Cerebellar cortex (tissue), 1 donor: ENCODE measurements around the gene BCAT1.
"Not testable (repeated sequence)": the region's sequence is repeated elsewhere in the genome, so short reads cannot be mapped to it uniquely, and the experiment has no call there.

Experiments used
- DNase-seq: peaks from one replicate; pipeline ENCODE4 v3.0.0-alpha.2; 2015; ENCODE audit warnings: low spot score

Gene BCAT1

DNA sequence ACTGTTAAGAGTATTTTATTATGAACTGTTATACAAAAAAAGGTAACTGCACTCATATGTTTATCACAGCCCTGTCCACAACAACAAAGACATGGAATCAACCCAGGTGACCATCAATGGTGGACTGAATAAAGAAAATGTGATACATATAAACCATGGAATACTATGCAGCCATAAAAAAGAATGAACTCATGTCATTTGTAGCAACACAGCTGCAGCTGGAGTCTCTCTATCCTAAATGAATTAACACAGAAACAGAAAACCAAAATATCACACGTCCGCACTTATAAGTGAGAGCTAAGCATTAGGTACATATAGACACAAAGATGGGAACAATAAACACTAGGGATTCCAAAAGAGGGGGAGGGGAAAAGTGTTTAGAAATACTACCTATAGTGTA lies 95.8 kb downstream of the BCAT1 start:
- no peak for DNase-seq

DNA sequence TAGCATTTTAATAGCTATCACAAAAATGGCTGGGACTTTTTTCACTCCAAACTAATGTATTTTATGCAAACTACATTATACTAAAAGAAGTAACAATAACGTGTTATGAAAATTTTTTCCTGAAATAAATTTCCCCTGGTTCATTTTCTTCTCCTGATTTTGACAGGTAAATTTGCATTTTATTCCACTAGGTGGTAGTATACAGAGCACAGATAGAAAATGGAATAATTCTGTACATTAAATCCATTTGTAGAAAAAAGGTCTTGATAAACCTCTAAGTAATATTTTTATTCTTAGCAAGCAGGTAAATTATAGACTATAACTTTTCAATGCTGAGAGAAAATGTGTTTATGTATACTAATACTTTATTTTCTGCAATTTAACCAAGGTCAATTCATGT lies 96.5 kb downstream of the BCAT1 start:
- DNase-seq: no peak

DNA sequence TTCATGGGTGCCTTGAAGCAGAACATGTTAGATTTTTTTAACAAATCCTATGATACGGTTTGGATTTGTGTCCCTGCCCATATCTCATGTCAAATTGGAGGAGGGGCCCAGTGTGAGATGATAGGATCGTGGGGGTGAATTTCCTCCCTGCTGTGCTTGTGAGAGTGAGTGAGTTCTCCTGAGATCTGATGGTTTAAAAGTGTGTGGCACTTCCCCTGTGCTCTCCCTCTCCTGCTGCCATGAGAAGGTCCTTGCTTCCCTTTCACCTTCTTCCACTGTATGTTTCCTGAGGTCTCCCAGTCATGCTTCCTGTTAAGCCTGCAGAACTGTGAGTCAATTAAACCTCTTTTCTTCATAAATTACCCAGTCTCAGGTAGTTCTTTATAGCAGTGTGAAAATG lies 97.0 kb downstream of the BCAT1 start:
- not testable (repeated sequence) for DNase-seq

DNA sequence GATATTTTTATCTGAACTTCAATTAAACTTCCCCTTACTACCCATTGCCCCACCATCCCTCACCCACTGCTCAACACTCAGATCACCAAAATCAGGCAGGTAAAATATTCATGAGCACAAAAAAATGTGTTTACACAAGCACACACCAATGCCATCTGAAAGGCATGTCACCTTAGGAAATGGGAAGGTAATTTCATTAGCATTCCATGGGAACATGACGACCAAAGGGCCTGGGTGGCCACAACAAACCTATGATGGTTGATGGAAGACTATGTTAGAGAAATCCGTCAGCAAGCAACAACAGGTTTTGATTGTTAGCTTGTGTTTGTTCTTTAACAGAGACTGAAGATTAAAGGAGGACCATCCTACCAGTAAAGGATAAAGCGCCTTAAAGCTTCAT lies 97.6 kb downstream of the BCAT1 start:
- no peak for DNase-seq

DNA sequence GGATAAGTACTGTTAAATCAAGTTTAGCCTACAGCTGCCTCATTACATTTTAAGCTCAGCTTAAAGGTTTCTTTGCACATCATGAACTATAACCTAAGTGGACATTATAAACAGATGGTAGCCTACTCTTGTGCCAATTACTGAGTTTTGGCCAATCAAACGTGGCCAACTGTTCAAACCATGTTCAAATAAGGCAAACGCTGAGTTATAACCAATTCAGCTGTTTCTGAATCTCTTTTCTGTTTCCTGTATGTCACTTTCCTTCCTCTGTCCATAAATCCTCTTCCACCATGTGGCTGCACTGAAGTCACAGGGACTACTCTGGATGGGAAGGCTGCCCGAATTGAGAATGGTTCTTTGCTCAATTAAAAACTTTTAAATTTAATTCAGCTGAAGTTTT lies 98.4 kb downstream of the BCAT1 start:
- DNase-seq: no peak

DNA sequence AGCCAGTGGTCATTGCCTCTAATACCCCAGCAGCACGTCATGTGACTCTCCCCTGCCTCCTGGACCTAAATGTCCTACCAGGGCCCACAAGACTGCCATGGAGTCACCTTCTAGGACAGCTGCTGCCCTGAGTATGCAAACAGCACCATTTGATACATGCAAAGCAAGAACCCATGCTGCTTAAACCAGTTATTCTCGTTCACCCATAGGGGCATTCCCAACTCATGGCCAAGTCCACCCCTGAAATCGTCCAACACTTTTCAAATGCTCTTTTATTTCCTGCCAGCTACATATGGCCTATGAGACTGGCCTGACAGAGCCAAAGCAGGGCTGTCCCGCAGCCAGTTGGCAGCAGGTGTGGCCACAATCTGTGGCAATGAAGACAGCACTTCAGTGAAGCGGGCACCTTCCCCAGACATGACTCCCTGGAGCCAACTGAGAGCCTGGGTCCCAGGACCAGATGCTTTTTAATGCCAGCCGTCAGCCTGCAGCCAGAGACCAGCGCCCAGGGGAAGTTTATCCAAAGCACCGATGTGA lies 99.9 kb downstream of the BCAT1 start:
- peak; percentile 61 for DNase-seq

DNA sequence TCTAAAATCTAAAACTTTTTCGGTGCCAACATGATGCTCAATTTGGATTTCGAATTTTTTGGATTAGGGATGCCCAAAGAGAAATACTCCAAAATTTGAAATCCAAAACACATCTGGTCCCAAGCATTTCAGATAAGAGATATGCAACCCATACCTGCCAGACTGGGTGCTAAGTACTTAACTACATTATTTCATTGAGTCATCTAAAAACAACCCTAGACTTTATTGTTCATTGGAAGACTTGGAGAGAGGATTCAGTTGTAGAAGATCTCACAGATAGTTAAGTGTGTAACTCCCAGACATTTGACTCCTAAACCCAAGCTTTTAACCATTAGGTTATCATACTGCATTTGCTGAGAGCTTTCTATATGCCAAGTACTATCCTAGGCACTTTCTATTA lies 102.2 kb downstream of the BCAT1 start:
- no peak for DNase-seq

DNA sequence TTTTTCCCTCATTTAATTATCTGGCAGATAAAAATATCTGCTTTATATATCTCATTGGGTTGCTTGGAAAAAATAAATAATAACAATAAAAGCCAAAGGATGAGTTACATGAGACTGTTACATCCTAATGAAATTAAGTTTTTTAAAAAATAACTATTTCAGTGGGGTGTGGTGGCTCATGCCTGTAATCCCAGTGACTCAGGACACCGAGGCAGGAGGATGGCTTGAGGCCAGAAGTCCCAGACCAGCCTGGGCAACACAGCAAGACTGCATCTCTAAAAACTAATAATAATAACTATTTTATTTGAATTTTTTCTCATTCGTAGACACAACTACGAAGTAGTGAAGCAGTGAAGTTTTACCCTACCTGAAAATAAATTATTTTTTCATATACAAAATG lies 103.3 kb downstream of the BCAT1 start:
- DNase-seq: no peak

DNA sequence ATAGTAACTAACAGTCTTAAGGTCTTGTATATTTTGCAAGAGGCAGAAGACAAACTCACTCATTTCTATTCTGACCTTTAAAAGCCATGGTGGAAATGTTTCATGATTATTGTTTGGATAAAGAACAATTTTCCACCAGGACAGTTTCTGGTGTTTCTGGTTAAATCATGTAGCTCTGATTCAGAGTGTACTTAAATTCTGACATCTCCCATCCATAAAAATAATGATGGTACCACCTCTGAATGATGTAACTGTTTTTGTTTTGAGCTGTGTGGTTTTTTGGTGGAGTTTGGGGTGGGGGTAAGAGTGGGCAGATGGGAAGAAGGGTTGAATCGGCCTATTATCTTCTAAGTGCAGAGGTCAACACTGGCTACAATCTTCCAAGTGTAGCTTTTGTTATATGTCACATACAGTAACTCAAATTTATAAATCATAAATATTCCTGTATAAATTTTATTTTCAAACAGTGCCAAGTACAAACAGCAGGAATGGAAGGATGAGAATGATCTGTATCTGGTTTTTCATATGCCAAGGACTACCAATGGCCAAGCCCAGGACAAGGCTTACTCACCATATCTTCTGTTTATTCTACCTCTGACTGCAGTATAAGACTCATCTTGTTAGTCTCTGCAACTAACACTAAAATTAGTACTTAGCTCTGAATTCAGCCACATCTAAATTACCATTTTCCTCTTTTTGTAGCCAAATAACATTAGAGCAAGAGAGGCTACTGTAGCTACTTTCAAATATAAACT lies 108.7 kb downstream of the BCAT1 start:
- no peak for DNase-seq

DNA sequence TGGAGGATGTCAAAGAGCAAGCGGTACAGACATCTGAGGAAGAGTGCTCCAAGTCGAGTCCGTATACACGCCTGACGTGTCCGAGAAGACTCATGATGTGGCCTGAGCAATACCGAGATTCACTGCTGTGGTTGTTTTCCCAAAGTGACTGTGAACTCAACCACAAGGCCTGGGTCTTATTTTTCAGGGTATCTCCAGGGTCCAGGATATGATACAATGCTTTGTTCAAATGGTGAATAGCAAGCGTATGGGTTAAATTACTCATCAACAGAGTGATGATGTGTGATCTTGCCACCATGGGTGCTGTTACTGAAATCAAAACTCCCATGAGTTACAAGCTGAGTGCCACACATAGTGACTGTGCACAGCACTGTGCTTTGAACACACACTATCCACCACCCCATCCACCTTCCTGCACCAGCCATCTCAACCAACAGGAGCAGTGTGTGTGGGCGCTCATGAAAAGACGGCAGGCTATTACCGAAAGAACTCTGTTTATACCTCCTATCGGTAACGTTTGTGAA lies 109.6 kb downstream of the BCAT1 start:
- DNase-seq: no peak

DNA sequence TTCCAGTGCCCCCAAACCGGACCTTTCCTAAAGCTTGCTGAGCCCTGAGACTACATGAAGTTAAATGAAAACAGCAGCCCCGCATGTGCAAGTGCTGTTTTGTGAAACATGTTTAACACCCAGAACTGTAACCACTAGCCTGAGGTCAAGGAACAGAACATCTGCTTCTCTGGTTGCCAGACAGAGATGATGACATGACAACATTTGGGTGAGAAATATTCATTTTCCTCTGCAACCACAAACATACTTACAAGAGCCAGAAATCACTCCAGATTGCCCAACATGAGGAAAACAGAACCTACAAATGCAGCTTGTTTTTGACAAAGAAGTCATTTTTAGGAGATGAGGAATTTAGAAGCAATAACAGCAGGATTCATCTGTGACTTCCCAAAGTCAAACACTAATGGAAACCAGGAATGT lies 110.4 kb downstream of the BCAT1 start:
- no peak for DNase-seq

DNA sequence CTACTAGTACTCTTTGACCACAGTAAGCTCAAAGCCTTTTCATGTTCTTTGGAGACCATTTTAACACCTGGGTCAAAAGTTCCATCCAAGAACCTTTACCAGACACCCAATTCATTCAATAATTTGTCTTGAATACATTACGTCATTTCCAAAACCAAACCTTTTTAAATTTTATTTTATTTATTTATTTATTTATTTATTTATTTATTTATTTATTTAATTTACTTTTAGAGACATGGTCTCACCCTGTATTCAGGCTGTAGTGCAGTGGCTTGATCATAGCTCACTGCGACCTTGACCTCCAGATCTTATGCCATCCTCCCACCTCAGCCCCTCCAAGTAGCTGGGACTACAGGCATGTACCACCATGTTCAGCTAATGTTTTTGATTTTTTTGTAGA lies 113.5 kb downstream of the BCAT1 start:
- no peak for DNase-seq

DNA sequence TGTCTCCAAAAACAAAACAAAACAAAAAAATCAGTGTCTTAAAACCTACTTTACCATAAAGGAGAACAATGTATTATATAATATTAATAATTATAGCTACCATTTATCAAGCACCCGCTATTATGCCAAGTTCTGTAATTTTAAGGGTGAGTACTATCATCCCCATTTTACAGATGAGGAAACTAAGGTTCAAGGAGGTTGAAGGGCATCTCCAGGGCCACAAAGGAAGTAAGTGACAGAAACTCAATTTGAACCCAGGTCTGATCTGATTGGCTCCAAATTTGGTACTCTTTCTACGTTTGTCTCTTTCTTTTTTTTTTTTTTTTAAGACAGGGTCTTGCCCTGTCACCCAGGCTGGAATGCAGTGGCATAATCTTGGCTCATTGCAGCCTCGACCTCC lies 115.4 kb downstream of the BCAT1 start:
- DNase-seq: no peak

DNA sequence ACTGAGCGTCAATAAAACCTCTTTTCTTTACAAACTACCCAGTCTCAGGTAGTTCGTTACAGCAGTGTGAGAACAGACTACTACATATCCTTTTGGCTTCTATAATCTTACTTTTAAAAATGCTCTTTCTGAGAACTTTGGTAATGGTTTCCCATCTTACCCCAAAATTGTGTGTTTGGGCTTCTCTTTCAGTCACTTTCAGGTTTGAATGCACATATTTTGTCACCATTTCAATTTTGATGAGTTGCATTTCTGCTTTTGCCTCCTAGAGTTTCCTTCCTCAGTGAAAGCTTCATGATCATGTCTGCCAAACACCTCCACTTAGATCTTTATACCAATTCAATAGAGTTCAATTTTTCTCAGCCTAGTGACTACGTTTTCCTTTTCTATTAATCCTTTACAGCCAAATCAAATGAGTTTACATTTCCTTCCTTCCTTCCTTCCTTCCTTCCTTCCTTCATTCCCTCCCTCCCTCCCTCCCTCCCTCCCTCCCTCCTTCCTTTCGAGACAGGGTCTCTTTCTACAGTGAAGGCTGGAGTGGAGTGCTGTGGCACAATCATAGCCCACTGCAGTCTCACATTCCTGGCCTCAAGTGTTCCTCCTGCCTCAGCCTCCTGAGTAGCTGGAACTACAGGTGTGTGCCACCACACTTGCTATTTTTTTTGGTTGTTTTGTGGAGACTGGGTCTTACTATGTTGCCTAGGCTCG lies 124.9 kb downstream of the BCAT1 start:
- DNase-seq: no peak

DNA sequence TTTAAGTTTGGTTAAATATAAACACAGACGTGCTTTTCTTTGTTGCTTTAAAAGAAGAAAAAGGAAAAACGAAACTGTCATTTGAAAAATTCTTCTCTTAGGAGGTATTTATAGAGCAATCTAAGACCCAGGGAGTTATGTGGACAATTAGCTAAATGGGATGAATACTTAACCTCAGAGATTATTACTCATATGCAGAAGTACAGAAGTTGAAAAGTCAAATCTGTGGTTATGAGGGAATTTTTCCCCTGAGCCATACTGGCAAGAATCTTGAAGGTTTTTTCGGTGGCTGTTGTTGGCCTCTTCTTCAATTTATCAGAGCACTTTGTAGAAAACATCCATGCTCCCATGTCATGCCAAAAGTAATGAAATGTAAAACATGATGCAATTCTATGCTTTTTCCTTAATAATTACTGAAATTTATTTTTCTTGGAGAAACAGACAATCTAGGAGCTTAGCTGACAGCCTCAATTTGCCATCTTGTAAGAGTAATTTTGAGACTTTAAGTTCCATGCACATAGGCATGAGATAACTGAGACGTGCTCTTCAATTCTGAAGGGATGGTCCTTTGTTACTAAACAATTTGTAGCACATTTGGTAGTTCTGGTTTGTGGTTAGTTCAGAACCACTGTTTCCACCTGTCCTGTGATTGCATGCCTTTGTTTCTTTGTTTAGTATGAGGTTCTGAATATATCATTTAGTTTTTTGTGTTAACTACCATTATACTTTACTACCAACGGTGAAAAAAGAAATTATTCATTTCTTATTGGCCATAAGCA lies 126.6 kb downstream of the BCAT1 start:
- DNase-seq: no peak

DNA sequence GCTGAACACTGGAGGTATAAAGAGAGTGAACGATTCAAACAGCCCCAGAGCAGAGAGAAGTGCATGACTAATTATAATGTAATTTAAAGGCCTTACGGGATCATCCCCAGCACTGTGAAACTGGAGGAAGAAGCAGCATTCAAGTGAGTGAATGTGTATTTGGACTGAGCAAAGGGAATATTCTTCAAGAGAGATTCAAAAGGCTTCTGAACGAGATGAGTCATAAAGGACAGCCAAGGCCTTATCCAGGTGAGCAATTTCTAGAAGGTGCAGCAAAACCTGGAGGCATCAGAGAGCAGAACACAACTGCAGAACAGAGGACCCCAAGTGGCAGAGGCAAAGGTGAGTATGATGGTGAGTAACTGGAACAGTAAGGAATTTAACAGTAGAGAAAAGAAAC lies 127.2 kb downstream of the BCAT1 start:
- no peak for DNase-seq

DNA sequence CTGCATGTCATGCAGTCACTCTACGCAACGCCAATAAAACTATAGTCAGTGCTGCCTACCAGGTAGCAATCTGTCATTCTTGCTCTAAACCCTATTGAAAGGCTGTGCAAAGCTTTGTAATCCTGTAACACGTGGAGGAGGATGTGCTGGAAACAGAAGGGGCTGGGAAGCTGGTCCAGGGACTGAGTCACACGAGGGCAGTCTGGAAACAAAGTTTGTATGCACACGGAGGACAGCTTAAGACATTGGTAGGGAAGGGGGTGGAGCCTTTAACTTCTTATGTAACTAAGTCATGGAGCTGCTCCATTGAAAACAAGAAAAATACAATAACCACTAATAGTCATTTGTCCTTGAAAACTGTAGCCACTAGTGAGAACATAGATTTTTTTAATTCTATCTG lies 128.0 kb downstream of the BCAT1 start:
- no peak for DNase-seq

DNA sequence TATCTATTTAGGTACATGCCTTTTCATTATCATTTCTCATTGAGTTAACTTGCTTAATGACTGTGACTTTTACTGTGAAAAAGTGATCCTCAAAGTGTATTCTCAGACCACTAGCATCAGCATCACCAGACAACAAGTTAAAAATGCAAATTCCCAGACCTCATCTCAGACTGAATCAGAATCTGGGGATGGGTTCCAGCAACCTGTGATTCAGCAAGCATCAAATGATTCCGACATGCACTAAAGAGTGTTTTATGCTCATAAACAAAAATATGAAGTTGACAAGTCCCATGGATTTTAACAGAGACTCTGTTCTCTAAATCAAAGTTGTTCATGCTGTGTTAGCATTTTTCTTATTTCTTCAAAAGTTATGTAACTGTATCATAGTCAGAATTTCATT lies 130.6 kb downstream of the BCAT1 start:
- no peak for DNase-seq

DNA sequence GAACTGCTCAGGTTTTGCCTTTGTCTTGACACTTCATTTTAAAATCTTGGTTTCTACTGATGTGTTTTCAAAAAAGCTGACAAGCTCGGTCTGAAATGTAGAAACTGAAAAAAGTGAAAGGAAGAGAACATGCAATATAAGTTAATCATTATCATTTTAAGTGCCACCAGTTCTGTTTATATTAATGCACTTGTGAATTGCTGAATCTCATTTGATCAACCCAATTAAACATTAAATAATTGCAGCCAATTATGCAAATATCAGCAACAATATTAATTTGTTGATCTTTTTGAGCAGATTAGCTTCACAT lies 133.8 kb downstream of the BCAT1 start:
- no peak for DNase-seq

DNA sequence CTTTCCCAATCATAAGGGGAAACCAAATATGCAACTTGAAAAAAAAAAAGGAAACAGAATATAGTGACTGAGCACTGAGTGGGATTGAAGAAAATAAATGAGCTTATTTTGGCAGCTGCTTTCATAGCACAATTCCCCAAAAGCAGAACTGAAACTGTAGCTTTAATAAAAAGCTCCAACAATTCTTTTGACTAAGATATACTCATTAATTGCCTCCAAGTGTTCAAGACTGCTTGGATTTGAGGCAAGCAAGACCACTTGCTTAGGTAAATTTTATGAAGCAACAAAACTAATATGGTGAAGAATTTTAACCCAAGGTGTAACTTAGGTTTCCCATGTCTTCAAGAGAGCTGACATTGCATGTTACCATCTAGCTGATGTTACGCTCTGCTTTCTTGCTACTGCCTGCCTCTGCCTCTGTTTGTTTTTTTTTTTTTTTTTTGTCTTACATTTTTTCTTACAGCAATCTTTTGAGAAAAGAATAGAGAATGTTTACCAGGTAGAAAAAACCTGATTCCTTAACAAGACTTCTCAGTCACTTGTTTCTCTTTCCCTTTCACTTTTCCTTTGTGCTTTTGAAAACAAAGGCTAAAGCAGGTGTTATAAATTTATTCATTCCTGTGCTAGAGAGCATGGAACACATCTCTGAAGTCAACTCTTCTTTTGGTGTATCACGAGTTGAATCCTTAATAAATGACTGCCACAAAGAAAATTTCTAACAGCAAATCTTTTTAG lies 134.4 kb downstream of the BCAT1 start:
- DNase-seq: no peak

DNA sequence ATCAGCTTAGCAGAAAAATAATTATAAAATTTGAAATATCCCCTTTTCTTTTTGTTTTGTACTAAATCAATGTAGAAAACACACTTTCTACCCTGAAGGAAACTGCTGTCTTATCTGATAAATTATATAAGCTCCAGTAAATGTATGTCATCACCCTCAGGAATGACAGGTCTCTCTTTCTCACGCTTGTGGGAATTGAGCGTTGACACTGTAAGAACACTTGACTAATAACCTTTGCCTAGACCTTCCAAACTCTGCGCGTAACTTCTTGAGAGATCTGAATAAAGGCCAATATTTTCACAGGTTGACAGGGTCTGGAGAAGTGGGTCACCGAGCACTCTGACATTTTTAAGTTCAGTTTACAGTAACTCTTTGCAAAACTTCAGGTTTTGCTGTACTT lies 138.5 kb downstream of the BCAT1 start:
- no peak for DNase-seq

DNA sequence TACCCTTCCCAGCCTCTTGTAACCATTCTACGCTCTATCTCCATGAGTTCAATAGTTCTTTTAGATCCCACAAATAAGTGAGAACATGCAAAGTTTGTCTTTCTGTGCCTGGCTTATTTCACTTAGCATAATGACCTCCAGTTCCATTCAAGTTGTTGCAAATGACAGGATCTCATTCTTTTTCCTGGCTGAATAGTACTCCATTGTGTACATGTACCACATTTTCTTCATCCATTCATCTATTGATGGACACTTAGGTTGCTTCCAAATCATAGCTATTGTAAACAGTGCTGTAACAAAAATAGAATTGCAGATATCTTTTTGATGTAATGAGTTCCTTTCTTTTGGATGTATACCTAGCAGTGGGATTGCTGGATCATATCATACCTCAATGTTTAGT lies 139.6 kb downstream of the BCAT1 start:
- DNase-seq: not testable (repeated sequence)
